Gastrocnemius medialis (tissue), 4 donors: ENCODE results near the gene BORCS5. TPM values are rescaled to one million over a fixed set of nuclear protein-coding genes. Genes with fewer than 3 reads are reported as not detected.

Experiments used
- ATAC-seq, 2 donors: fragments of 150-250 bp; one replicate each; pipeline ENCODE4 v1.9.1; 2016
- DNase-seq, 2 donors: peaks; one replicate each; pipeline ENCODE4 v3.0.0-alpha.2; 2019
- H3K27ac ChIP-seq, 4 donors: fragments of 200-600 bp; sonication (generic); 1 replicate in 1 of 4; 2 replicates in 3 of 4; pipeline ENCODE4 v1.5.1; 2016 to 2018; ENCODE audit warnings: mild to moderate bottlenecking in 2 of 4, moderate library complexity in 1 of 4
- H3K27me3 ChIP-seq, 3 donors: fragments of 200-600 bp; sonication (generic) in 2 of 3; 1 replicate in 1 of 3; 2 replicates in 2 of 3; pipeline versions ENCODE4 v1.5.1 to v1.6.0; 2016 to 2019; ENCODE audit warnings: mild to moderate bottlenecking in 1 of 3, moderate library complexity in 1 of 3
- H3K36me3 ChIP-seq, 2 donors: fragments of 200-600 bp; sonication (generic) in 1 of 2; one replicate each; pipeline ENCODE4 v1.5.1; 2017 to 2018
- H3K4me1 ChIP-seq, 2 donors: fragments of 200-600 bp; sonication (generic) in 1 of 2; one replicate each; pipeline ENCODE4 v1.5.1; 2016 to 2017; ENCODE audit warnings: mild to moderate bottlenecking in 2 of 2
- H3K4me3 ChIP-seq, 4 donors: fragments of 200-600 bp; sonication (generic) in 3 of 4; 1 replicate in 1 of 4; 2 replicates in 3 of 4; pipeline ENCODE4 v1.5.1; 2016 to 2019; ENCODE audit warnings: mild to moderate bottlenecking in 2 of 4
- H3K9me3 ChIP-seq, 3 donors: fragments of 200-600 bp; sonication (generic) in 2 of 3; 1 replicate in 1 of 3; 2 replicates in 2 of 3; pipeline ENCODE4 v1.5.1; 2016 to 2019
- CTCF ChIP-seq, 5 experiments: fragments of 450-650 bp in 3 of 5; fragments of 200-600 bp in 2 of 5; sonication (generic) in 2 of 5; IDR thresholded peaks in 4 of 5; conservative IDR thresholded peaks in 1 of 5; 1 replicate in 4 of 5; 2 replicates in 1 of 5; pipeline ENCODE4 v1.5.1; 2016 to 2019; ENCODE audit warnings: antibody characterized with exemption in 5 of 5, mild to moderate bottlenecking in 3 of 5, moderate library complexity in 3 of 5
- POLR2A ChIP-seq, 2 donors: fragments of 450-650 bp; IDR thresholded peaks; one replicate each; pipeline ENCODE4 v1.6.1; 2017; ENCODE audit warnings: antibody characterized with exemption in 2 of 2, mild to moderate bottlenecking in 2 of 2, moderate library complexity in 2 of 2
- in situ Hi-C, 4 donors: fragments of 200-750 bp; cut with MboI; loops; one replicate each; pipeline versions ENCODE4 v1.15.0 to v1.8.0; 2017; ENCODE audit warnings: low sequenced_read_pairs in 4 of 4
- intact Hi-C: fragments of 100-400 bp; cut with DNase I; formaldehyde crosslinking; loops from one replicate; pipeline ENCODE4 v1.15.1; 2023; ENCODE audit warnings: low total_unique reads
- total RNA-seq, 4 donors: library from RNA; depleted of rRNA; stranded (reverse); fragments of >200 nt; gene quantifications; one replicate each; pipeline versions ENCODE4 v1.1.0 to v1.2.3, GENCODE V29; 2016

BORCS5 gene
- total RNA-seq, 4 donors from 2014 or later: 13.0 to 13.9 (median 13.4) TPM

GRCh38 chr12:12396694-12397093 is 39.8 kb downstream of the BORCS5 start:
- Histone ChIP-seq H3K36me3 (no peaks in the 10 kb centered on the region), H3K9me3 (no peaks in the 10 kb centered on the region), H3K4me1 (peaks cover 10 to 17% of the 10 kb centered on the region in 2 donors), H3K27ac (no peak overlapping the region), H3K4me3 (no peak overlapping the region), H3K27me3 (no peaks in the 10 kb centered on the region)
- TF ChIP-seq CTCF (IDR thresholded peaks at IDR 0.05 in 4 of 5, conservative IDR thresholded peaks at IDR 0.05 in 1 of 5) (no peak), POLR2A (IDR thresholded peaks at IDR 0.05) (no peak)
- DNase-seq: no peak
- intact Hi-C loops: loop anchor here (5.0 kb wide), 1 partner anchor 166 kb away; the partner anchor contains the start of gene DUSP16
- ATAC-seq: no peak
- in situ Hi-C loops: loop anchor here in 1 of 4 donors (25.0 kb wide), 1 partner anchor 316 kb away; the partner anchor contains the start of gene CDKN1B

GRCh38 chr12:12397184-12397583 is 40.3 kb downstream of the BORCS5 start:
- H3K27ac ChIP-seq: peak overlapping the region; percentile 61 to 72 (median 64)
- in situ Hi-C loops: loop anchor here in 1 of 4 donors (25.0 kb wide), 1 partner anchor 315 kb away; the partner anchor contains the start of gene CDKN1B
- ATAC-seq (no peak), DNase-seq (no peak)
- H3K4me1 ChIP-seq: peaks cover 10 to 17% of the 10 kb centered on the region in 2 donors
- no peaks in the 10 kb centered on the region for H3K9me3 ChIP-seq
- intact Hi-C loops: loop anchor here (5.0 kb wide), 1 partner anchor 165 kb away; the partner anchor contains the start of gene DUSP16
- no peaks in the 10 kb centered on the region for H3K36me3 ChIP-seq
- TF ChIP-seq POLR2A (IDR thresholded peaks at IDR 0.05) (no peak), CTCF (IDR thresholded peaks at IDR 0.05 in 4 of 5, conservative IDR thresholded peaks at IDR 0.05 in 1 of 5) (no peak)
- no peaks in the 10 kb centered on the region for H3K27me3 ChIP-seq
- no peak overlapping the region for H3K4me3 ChIP-seq

- H3K9me3 ChIP-seq: no peaks in the 10 kb centered on the region
- in situ Hi-C loops: loop anchor here in 1 of 4 donors (25.0 kb wide), 1 partner anchor 314 kb away; the partner anchor contains the start of gene CDKN1B
- H3K4me1 ChIP-seq: peaks cover 10 to 17% of the 10 kb centered on the region in 2 donors
- intact Hi-C loops: loop anchor here (5.0 kb wide), 1 partner anchor 164 kb away; the partner anchor contains the start of gene DUSP16
- H3K4me3 ChIP-seq: no peak overlapping the region
- H3K27me3 ChIP-seq: no peaks in the 10 kb centered on the region
- H3K36me3 ChIP-seq: no peaks in the 10 kb centered on the region
- peak; percentile 89 to 93 for ATAC-seq
- TF ChIP-seq CTCF (IDR thresholded peaks at IDR 0.05 in 4 of 5, conservative IDR thresholded peaks at IDR 0.05 in 1 of 5) (no peak), POLR2A (IDR thresholded peaks at IDR 0.05) (no peak)
- peak; percentile 52 to 70 for DNase-seq
- H3K27ac ChIP-seq: peak overlapping the region; percentile 61 to 72 (median 64)
Observed at GRCh38 chr12:12398026-12398859, 41.4 kb downstream of the BORCS5 start.

- H3K4me1 ChIP-seq: peaks cover 10 to 17% of the 10 kb centered on the region in 2 donors
- peak overlapping the region; percentile 4 to 66 (median 56) for H3K27ac ChIP-seq
- ATAC-seq (no peak), DNase-seq (no peak)
- intact Hi-C loops (loop anchor here (5.0 kb wide), 1 partner anchor 163 kb away; the partner anchor contains the start of gene DUSP16), in situ Hi-C loops (loop anchor here in 1 of 4 donors (25.0 kb wide), 1 partner anchor 313 kb away; the partner anchor contains the start of gene CDKN1B)
- no peaks in the 10 kb centered on the region for H3K9me3 ChIP-seq
- no peak for TF ChIP-seq CTCF (IDR thresholded peaks at IDR 0.05 in 4 of 5, conservative IDR thresholded peaks at IDR 0.05 in 1 of 5)
- no peak for TF ChIP-seq POLR2A (IDR thresholded peaks at IDR 0.05)
- no peaks in the 10 kb centered on the region for H3K27me3 ChIP-seq
- H3K4me3 ChIP-seq: no peak overlapping the region
- no peaks in the 10 kb centered on the region for H3K36me3 ChIP-seq
Observed at GRCh38 chr12:12399161-12399560, 42.3 kb downstream of the BORCS5 start.
